Stimulated activated CD4-positive, alpha-beta T cell treated with anti-CD3 and anti-CD28 coated beads, Interleukin-1b, Interleukin-23, amount 100 ng/mL, for 4 hours (primary cell): ENCODE data around the gene TNIP1.

Experiments
- DNase-seq, 2 donors: peaks; one replicate each; pipeline ENCODE4 v3.0.0-alpha.2; 2020; ENCODE audit warnings: low read depth in 2 of 2

Gene TNIP1

GRCh38 chr5:151064916-151065499 is 15.8 kb downstream of the TNIP1 start:
- no peak for DNase-seq

GRCh38 chr5:151063142-151063989 is 17.5 kb downstream of the TNIP1 start:
- no peak for DNase-seq

- no peak for DNase-seq
Observed at GRCh38 chr5:151062405-151063141, 18.3 kb downstream of the TNIP1 start.

- DNase-seq, result no peak
Observed at GRCh38 chr5:151060742-151061141, 20.1 kb downstream of the TNIP1 start.

GRCh38 chr5:151058891-151059489 is 21.8 kb downstream of the TNIP1 start:
- no peak for DNase-seq

- DNase-seq, result no peak
Observed at GRCh38 chr5:151058301-151058700, 22.5 kb downstream of the TNIP1 start.

- DNase-seq, result no peak
Observed at GRCh38 chr5:151056379-151057325, 24.2 kb downstream of the TNIP1 start.

- DNase-seq, result no peak
Observed at GRCh38 chr5:151055336-151055735, 25.5 kb downstream of the TNIP1 start.

- no peak for DNase-seq
Observed at GRCh38 chr5:151054709-151055108, 26.1 kb downstream of the TNIP1 start.

- no peak for DNase-seq
Observed at GRCh38 chr5:151053796-151054462, 26.9 kb downstream of the TNIP1 start.

- no peak for DNase-seq
Observed at GRCh38 chr5:151052836-151053235, 28.0 kb downstream of the TNIP1 start.

- no peak for DNase-seq
Observed at GRCh38 chr5:151051931-151052608, 28.8 kb downstream of the TNIP1 start.

GRCh38 chr5:151051066-151051930 is 29.5 kb downstream of the TNIP1 start:
- peak; percentile 60 to 65 for DNase-seq

GRCh38 chr5:151048526-151048925 is 32.3 kb downstream of the TNIP1 start:
- DNase-seq, result no peak

GRCh38 chr5:151047814-151048425 is 32.9 kb downstream of the TNIP1 start:
- no peak for DNase-seq

GRCh38 chr5:151042453-151043093 is 38.3 kb downstream of the TNIP1 start:
- DNase-seq, result no peak

GRCh38 chr5:151041577-151042268 is 39.1 kb downstream of the TNIP1 start:
- DNase-seq, result no peak
